Parathyroid adenoma (tissue), 2 donors: ENCODE results near the gene EFNA3.
A peak's percentile ranks its signal among the peaks of the same experiment; 100 is the strongest.

Experiments used
- H2AFZ ChIP-seq: fragments of 300-600 bp; sonication (generic); one replicate; pipeline ENCODE4 v1.7.0; 2017; ENCODE audit warnings: antibody characterized with exemption, mild to moderate bottlenecking
- H3K27ac ChIP-seq: fragments of 300-600 bp; sonication (generic); one replicate; pipeline ENCODE4 v1.7.0; 2017
- H3K27me3 ChIP-seq: fragments of 300-600 bp; sonication (generic); one replicate; pipeline ENCODE4 v1.7.0; 2017; ENCODE audit warnings: low read length; ENCODE audit not compliant: control insufficient read depth, insufficient read depth
- H3K36me3 ChIP-seq: fragments of 300-600 bp; sonication (generic); one replicate; pipeline ENCODE4 v1.7.0; 2017; ENCODE audit warnings: low read length; ENCODE audit not compliant: control insufficient read depth, insufficient read depth
- H3K4me1 ChIP-seq: fragments of 300-600 bp; sonication (generic); one replicate; pipeline ENCODE4 v1.7.0; 2017; ENCODE audit warnings: control low read depth
- H3K4me2 ChIP-seq: fragments of 300-600 bp; sonication (generic); one replicate; pipeline ENCODE4 v1.7.0; 2017; ENCODE audit warnings: low read length
- H3K4me3 ChIP-seq: fragments of 300-600 bp; sonication (generic); one replicate; pipeline ENCODE4 v1.7.0; 2017; ENCODE audit warnings: low read depth, low read length
- H3K79me2 ChIP-seq: fragments of 300-600 bp; sonication (generic); one replicate; pipeline ENCODE4 v1.7.0; 2017; ENCODE audit warnings: control low read depth
- H3K9ac ChIP-seq: fragments of 300-600 bp; sonication (generic); one replicate; pipeline ENCODE4 v1.7.0; 2017; ENCODE audit warnings: mild to moderate bottlenecking
- H3K9me3 ChIP-seq: fragments of 300-600 bp; sonication (generic); one replicate; pipeline ENCODE4 v1.7.0; 2017; ENCODE audit warnings: low read length; ENCODE audit not compliant: control insufficient read depth
- TF ChIP-seq, protein P1 (sequence below): fragments of 300-600 bp; sonication (generic); IDR thresholded peaks from one replicate; pipeline ENCODE4 v1.7.0; 2017; ENCODE audit warnings: antibody characterized with exemption, mild to moderate bottlenecking
- donor health status: primary hyperparathyroidism.

Gene EFNA3

DNA sequence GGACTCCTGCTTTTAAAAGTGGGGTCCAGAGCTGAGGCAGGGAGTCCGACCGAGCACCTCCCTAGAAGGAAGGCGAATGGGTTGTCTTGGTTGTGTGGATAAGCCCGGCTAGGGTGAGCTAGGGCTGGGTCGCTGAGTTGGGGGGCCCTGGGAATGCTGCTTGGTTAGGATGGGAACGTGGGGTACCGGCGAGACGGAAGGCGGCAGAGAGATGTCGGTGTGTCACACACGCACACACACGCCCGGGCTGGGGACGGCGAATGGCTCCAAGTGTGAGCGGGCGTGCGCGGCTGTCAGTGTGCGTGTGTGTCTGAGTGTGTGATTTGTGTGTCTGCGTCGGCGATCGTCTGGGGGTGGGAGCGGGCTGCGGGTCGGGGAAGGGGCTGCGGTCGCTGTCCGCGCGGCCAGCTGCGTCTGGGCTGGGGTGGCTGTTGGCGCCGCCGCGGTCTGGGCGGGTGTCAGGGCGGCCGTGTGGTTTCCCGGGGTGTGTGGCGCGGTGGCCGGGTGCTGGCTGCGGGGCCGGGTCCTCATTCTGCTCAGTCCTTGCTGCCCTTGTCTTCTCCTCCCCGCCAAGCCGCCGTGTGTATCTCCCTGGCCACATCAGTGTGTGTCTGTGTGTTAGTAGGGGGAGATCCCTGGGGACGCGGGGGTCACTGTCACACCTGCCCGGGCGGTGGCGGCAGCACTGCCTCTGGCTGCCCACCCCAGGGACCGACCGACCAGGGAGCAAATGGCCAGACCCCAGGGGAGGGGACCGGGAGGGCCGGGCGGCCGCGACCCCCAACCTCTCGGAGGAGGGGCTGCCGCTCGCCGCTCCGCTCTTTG is 1.1 kb downstream of the EFNA3 start:
- peak overlapping the region; percentile 84 for H3K4me2 ChIP-seq
- peak overlapping the region; percentile 55 for H3K4me3 ChIP-seq
- no peaks in the 10 kb centered on the region for H3K27me3 ChIP-seq
- H3K27ac ChIP-seq = no peak overlapping the region
- H3K9me3 ChIP-seq = no peaks in the 10 kb centered on the region
- H2AFZ ChIP-seq = no peak overlapping the region
- peaks cover 2% of the 10 kb centered on the region for H3K4me1 ChIP-seq
- H3K36me3 ChIP-seq = no peaks in the 10 kb centered on the region
- TF ChIP-seq, protein P1, sequence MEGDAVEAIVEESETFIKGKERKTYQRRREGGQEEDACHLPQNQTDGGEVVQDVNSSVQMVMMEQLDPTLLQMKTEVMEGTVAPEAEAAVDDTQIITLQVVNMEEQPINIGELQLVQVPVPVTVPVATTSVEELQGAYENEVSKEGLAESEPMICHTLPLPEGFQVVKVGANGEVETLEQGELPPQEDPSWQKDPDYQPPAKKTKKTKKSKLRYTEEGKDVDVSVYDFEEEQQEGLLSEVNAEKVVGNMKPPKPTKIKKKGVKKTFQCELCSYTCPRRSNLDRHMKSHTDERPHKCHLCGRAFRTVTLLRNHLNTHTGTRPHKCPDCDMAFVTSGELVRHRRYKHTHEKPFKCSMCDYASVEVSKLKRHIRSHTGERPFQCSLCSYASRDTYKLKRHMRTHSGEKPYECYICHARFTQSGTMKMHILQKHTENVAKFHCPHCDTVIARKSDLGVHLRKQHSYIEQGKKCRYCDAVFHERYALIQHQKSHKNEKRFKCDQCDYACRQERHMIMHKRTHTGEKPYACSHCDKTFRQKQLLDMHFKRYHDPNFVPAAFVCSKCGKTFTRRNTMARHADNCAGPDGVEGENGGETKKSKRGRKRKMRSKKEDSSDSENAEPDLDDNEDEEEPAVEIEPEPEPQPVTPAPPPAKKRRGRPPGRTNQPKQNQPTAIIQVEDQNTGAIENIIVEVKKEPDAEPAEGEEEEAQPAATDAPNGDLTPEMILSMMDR = no peak
- H3K9ac ChIP-seq = no peak overlapping the region
- no peaks in the 10 kb centered on the region for H3K79me2 ChIP-seq

DNA sequence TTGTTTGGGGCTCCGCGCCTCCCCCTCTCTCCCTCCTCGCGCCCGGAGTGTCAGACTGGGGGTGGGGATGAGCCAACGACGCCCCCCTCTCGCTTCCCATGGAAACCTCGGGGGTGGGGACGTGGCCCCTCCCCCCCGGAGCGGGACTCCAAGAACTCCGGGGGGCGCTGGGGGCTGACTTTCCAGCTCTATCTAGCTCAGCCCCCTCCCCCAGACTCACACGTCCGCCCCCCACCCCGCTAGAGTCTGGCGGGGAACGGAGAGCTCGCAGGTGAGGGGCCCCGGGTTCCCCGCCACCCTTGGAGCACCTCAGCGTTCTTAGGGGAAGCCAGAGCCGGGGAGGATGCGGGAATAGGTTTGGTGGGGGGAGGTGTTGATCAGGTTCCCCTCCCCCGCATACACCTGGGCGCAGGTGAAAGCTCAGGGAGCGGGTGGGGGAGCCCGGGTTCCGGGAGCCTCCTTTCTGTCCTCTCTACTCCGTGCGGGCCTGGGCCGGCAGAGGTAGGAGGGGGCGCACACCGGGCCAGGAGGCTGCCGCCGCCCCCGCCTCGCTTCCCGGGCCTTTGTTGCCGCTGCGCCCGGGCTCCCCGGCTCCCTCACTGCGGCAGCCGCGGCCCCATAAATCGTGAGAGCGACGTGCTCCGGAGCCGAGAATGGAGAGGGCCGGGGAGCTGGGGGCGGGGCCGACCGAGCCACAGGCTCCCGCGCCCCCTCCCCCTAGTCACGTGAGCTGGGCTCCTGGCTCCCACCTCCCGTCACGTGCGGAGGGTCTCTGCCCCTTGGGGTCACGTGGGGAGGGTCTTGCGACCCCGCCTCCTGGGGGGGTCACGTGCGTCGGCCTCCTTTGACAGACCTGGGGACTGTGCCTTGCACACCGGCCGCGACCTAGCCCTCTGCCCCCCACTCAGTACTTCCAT is 1.9 kb downstream of the EFNA3 start:
- H3K27ac ChIP-seq = no peak overlapping the region
- no peaks in the 10 kb centered on the region for H3K9me3 ChIP-seq
- H3K9ac ChIP-seq = no peak overlapping the region
- H3K4me3 ChIP-seq = peak overlapping the region; percentile 55
- H3K4me1 ChIP-seq = peaks cover 2% of the 10 kb centered on the region
- H3K27me3 ChIP-seq = no peaks in the 10 kb centered on the region
- peak overlapping the region; percentile 84 for H3K4me2 ChIP-seq
- H3K36me3 ChIP-seq = no peaks in the 10 kb centered on the region
- no peaks in the 10 kb centered on the region for H3K79me2 ChIP-seq
- TF ChIP-seq, protein P1 = no peak
- peak overlapping the region; percentile 42 for H2AFZ ChIP-seq

DNA sequence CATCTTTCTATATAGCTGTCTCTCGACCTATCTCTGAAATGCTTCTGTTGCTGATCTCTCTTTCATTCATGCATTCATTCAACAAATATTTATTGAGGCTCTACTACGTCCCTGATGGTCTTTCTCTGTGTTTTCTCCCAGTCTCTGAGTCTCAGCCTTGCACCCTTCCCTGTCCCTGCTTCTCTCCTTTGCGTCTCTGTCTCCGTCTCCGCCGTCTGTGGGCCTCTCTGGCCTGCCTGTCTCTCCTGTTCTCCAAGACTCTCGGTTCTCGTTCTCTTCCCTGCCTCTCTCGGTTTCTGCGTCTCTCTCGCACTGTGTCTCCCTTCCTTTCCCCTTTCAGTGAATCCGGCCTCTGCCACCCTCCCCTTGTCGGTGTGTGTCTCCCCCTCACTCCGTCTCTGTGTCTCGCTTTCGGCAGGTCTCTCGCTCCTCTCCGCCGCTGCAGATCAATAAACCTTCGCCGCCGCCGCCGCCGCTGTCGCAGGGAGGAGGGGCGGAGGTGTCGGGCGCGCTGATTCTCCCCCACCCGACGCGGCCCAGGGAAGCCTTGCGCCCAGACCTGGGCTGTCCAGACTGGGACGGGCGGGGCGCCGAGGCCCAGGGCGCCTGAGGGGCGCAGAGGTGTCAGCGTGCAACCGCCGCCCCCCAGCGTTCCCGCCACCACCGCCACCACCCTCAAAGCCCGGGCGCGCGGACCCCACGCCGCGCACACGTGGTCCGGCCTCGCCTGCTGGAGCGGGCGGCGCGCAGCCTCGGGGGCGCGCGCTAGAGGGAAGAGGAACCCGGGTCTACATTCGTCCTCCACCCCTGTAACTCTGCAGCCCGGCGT is 3.0 kb downstream of the EFNA3 start:
- Histone ChIP-seq H3K36me3 (no peaks in the 10 kb centered on the region), H3K27me3 (no peaks in the 10 kb centered on the region), H3K9ac (no peak overlapping the region), H3K9me3 (no peaks in the 10 kb centered on the region), H3K27ac (no peak overlapping the region), H3K4me1 (peaks cover 2% of the 10 kb centered on the region), H2AFZ (peak overlapping the region; percentile 28), H3K4me2 (peak overlapping the region; percentile 84), H3K79me2 (no peaks in the 10 kb centered on the region), H3K4me3 (peak overlapping the region; percentile 55)
- TF ChIP-seq, protein P1 = no peak

DNA sequence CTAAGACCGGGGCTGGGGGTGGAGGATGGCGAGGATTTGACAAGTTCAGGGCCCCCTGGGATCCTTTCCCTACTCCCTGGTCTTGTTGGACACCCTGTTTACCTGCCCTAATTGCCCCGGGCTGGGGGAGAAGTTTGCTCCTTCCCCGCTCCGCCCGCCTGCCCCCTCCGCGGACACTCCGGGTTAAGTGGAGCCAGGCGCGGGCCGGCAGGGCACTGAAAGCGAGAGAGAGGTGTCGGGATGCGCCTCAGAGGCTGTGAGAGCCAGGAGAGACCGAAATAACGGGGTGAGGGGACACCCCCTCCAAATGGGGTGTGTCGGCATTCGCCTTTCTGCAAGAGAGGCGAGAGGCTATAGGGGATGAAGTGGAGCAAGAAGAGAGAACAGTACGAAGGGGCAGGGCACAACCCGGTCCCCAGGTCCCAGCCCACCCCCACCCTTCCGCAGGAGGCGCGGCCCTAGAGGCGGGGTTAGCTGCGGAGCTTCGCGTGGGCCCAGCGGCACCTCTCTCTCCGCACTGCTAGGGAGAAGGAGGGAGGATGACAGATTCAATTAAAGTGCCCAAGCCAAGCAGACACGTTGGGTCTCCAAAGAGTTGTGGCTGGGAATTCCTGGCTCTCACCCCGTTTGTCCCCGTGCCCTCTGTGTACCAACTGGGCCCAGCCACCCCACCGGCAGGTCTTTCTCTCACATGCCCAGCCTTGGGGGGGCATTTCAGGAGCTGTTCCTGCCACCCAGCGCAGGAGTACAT is 3.8 kb downstream of the EFNA3 start:
- Histone ChIP-seq H3K79me2 (no peaks in the 10 kb centered on the region), H3K4me3 (peak overlapping the region; percentile 8), H2AFZ (no peak overlapping the region), H3K36me3 (no peaks in the 10 kb centered on the region), H3K27me3 (no peaks in the 10 kb centered on the region), H3K4me2 (peak overlapping the region; percentile 84), H3K9ac (no peak overlapping the region), H3K27ac (no peak overlapping the region), H3K4me1 (peaks cover 2% of the 10 kb centered on the region), H3K9me3 (no peaks in the 10 kb centered on the region)
- TF ChIP-seq, protein P1 = no peak
